Measurements from ENCODE around the gene VSX1.

The VSX1 gene

GRCh38 chr20:25083141-25083772 is 1.3 kb upstream of the VSX1 start:
- Histone ChIP-seq H3K79me2 (ENCODE audit: insufficient read depth, low read length) (no peaks in the 10 kb centered on the region), H3K27ac (ENCODE audit: low read depth, low read length, poor library complexity, severe bottlenecking) (no peak overlapping the region), H3K9me3 (ENCODE audit: low read length) (no peaks in the 10 kb centered on the region), H3F3A (ENCODE audit: insufficient read depth, low read length) (no peaks in the 10 kb centered on the region), H3K9ac (ENCODE audit: low read length) (no peak overlapping the region), H4K20me1 (ENCODE audit: insufficient read depth, low read length) (no peaks in the 10 kb centered on the region), H2AFZ (ENCODE audit: low read length) (no peak overlapping the region), H3K4me1 (ENCODE audit: insufficient read depth, low read length, severe bottlenecking) (no peaks in the 10 kb centered on the region), H3K36me3 (ENCODE audit: insufficient read depth, low read length) (no peaks in the 10 kb centered on the region), H3K9me2 (ENCODE audit: low read depth, low read length) (no peaks in the 10 kb centered on the region), H3K4me2 (ENCODE audit: low read length) (no peak overlapping the region), H3K4me3 (ENCODE audit: low read depth, low read length, poor library complexity, severe bottlenecking) (no peak overlapping the region), H3K27me3 (ENCODE audit: insufficient read depth, low read length) (no peaks in the 10 kb centered on the region)
- TF ChIP-seq EZH2 (IDR thresholded peaks at IDR 0.05; ENCODE audit: borderline replicate concordance, low read length) (no peak), CTCF (IDR thresholded peaks at IDR 0.05; ENCODE audit: low read length) (no peak)

GRCh38 chr20:25082498-25082873 is 545 bp upstream of the VSX1 start:
- H4K20me1 ChIP-seq (ENCODE audit: insufficient read depth, low read length), result no peaks in the 10 kb centered on the region
- TF ChIP-seq CTCF (IDR thresholded peaks at IDR 0.05; ENCODE audit: low read length), result no peak
- TF ChIP-seq EZH2 (IDR thresholded peaks at IDR 0.05; ENCODE audit: borderline replicate concordance, low read length), result no peak
- no peaks in the 10 kb centered on the region for H3K79me2 ChIP-seq (ENCODE audit: insufficient read depth, low read length)
- H3K9me3 ChIP-seq (ENCODE audit: low read length), result no peaks in the 10 kb centered on the region
- H3K9ac ChIP-seq (ENCODE audit: low read length), result no peak overlapping the region
- H3K4me1 ChIP-seq (ENCODE audit: insufficient read depth, low read length, severe bottlenecking), result no peaks in the 10 kb centered on the region
- H3K27ac ChIP-seq (ENCODE audit: low read depth, low read length, poor library complexity, severe bottlenecking), result no peak overlapping the region
- no peaks in the 10 kb centered on the region for H3K9me2 ChIP-seq (ENCODE audit: low read depth, low read length)
- H3F3A ChIP-seq (ENCODE audit: insufficient read depth, low read length), result no peaks in the 10 kb centered on the region
- H3K27me3 ChIP-seq (ENCODE audit: insufficient read depth, low read length), result no peaks in the 10 kb centered on the region
- H3K4me3 ChIP-seq (ENCODE audit: low read depth, low read length, poor library complexity, severe bottlenecking), result no peak overlapping the region
- H3K4me2 ChIP-seq (ENCODE audit: low read length), result no peak overlapping the region
- no peak overlapping the region for H2AFZ ChIP-seq (ENCODE audit: low read length)
- H3K36me3 ChIP-seq (ENCODE audit: insufficient read depth, low read length), result no peaks in the 10 kb centered on the region

- Histone ChIP-seq H3K4me3 (ENCODE audit: low read depth, low read length, poor library complexity, severe bottlenecking) (no peak overlapping the region), H3K4me2 (ENCODE audit: low read length) (no peak overlapping the region), H3K36me3 (ENCODE audit: insufficient read depth, low read length) (no peaks in the 10 kb centered on the region), H3K9me2 (ENCODE audit: low read depth, low read length) (no peaks in the 10 kb centered on the region), H3K27ac (ENCODE audit: low read depth, low read length, poor library complexity, severe bottlenecking) (no peak overlapping the region), H3K9ac (ENCODE audit: low read length) (no peak overlapping the region), H3F3A (ENCODE audit: insufficient read depth, low read length) (no peaks in the 10 kb centered on the region), H4K20me1 (ENCODE audit: insufficient read depth, low read length) (no peaks in the 10 kb centered on the region), H3K4me1 (ENCODE audit: insufficient read depth, low read length, severe bottlenecking) (no peaks in the 10 kb centered on the region), H3K79me2 (ENCODE audit: insufficient read depth, low read length) (no peaks in the 10 kb centered on the region), H2AFZ (ENCODE audit: low read length) (no peak overlapping the region), H3K9me3 (ENCODE audit: low read length) (no peaks in the 10 kb centered on the region), H3K27me3 (ENCODE audit: insufficient read depth, low read length) (no peaks in the 10 kb centered on the region)
- TF ChIP-seq EZH2 (IDR thresholded peaks at IDR 0.05; ENCODE audit: borderline replicate concordance, low read length) (no peak), CTCF (IDR thresholded peaks at IDR 0.05; ENCODE audit: low read length) (no peak)
Observed at GRCh38 chr20:25081065-25081729, 744 bp downstream of the VSX1 start.

Data from OCI-LY1 (cell line).